ENCODE data around the gene OR2A12.
"Not testable (repeated sequence)": the region's sequence is repeated elsewhere in the genome, so short reads cannot be mapped to it uniquely, and the experiment has no call there.

Gene OR2A12

GRCh38 chr7:144127714-144128334 is 41.7 kb downstream of the OR2A12 start:
- Histone ChIP-seq H3K4me3 (ENCODE audit: low read length, poor library complexity, severe bottlenecking) (no peak overlapping the region), H3K9ac (ENCODE audit: low read depth, low read length, poor library complexity, severe bottlenecking) (no peak overlapping the region), H3F3A (ENCODE audit: low read depth) (no peaks in the 10 kb centered on the region), H3K27me3 (ENCODE audit: insufficient read depth, low read length, poor library complexity, severe bottlenecking) (no peaks in the 10 kb centered on the region), H3K9me3 (ENCODE audit: insufficient read depth, low read depth, low read length) (no peaks in the 10 kb centered on the region), H4K20me1 (ENCODE audit: insufficient read depth, low read length, poor library complexity, severe bottlenecking) (no peaks in the 10 kb centered on the region), H3K36me3 (ENCODE audit: insufficient read depth, low read length) (no peaks in the 10 kb centered on the region), H3K4me2 (ENCODE audit: low read depth, low read length, poor library complexity, severe bottlenecking) (no peak overlapping the region), H3K4me1 (ENCODE audit: insufficient read depth, low read length, poor library complexity, severe bottlenecking) (no peaks in the 10 kb centered on the region), H3K9me2 (replicated peaks; ENCODE audit: low read depth, low read length) (no peaks in the 10 kb centered on the region), H3K79me2 (ENCODE audit: insufficient read depth, low read length) (no peaks in the 10 kb centered on the region), H2AFZ (ENCODE audit: low read length) (peak overlapping the region; percentile 26; the same call in 1 of the 2 replicates)
- TF ChIP-seq CTCF (conservative IDR thresholded peaks at IDR 0.05; ENCODE audit: low read length): peak; percentile 93
- no peak for TF ChIP-seq EZH2phosphoT487 (IDR thresholded peaks at IDR 0.05; ENCODE audit: borderline replicate concordance)

GRCh38 chr7:144129601-144130000 is 43.5 kb downstream of the OR2A12 start:
- H3K36me3 ChIP-seq (ENCODE audit: insufficient read depth, low read length); H3K4me1 ChIP-seq (ENCODE audit: insufficient read depth, low read length, poor library complexity, severe bottlenecking); H3K9me2 ChIP-seq (replicated peaks; ENCODE audit: low read depth, low read length); H4K20me1 ChIP-seq (ENCODE audit: insufficient read depth, low read length, poor library complexity, severe bottlenecking); H3K27me3 ChIP-seq (ENCODE audit: insufficient read depth, low read length, poor library complexity, severe bottlenecking); H3K9me3 ChIP-seq (ENCODE audit: insufficient read depth, low read depth, low read length); H3K4me3 ChIP-seq (ENCODE audit: low read length, poor library complexity, severe bottlenecking); H3F3A ChIP-seq (ENCODE audit: low read depth); H3K9ac ChIP-seq (ENCODE audit: low read depth, low read length, poor library complexity, severe bottlenecking); H2AFZ ChIP-seq (ENCODE audit: low read length); H3K79me2 ChIP-seq (ENCODE audit: insufficient read depth, low read length); H3K4me2 ChIP-seq (ENCODE audit: low read depth, low read length, poor library complexity, severe bottlenecking): not testable (repeated sequence)

GRCh38 chr7:144130730-144131129 is 44.7 kb downstream of the OR2A12 start:
- H3K9me2 ChIP-seq (replicated peaks; ENCODE audit: low read depth, low read length): no peaks in the 10 kb centered on the region
- no peak overlapping the region for H3K9ac ChIP-seq (ENCODE audit: low read depth, low read length, poor library complexity, severe bottlenecking)
- no peak overlapping the region for H2AFZ ChIP-seq (ENCODE audit: low read length)
- H3F3A ChIP-seq (ENCODE audit: low read depth): no peaks in the 10 kb centered on the region
- H3K36me3 ChIP-seq (ENCODE audit: insufficient read depth, low read length): no peaks in the 10 kb centered on the region
- TF ChIP-seq EZH2phosphoT487 (IDR thresholded peaks at IDR 0.05; ENCODE audit: borderline replicate concordance) (no peak), CTCF (conservative IDR thresholded peaks at IDR 0.05; ENCODE audit: low read length) (no peak)
- H4K20me1 ChIP-seq (ENCODE audit: insufficient read depth, low read length, poor library complexity, severe bottlenecking): no peaks in the 10 kb centered on the region
- H3K4me3 ChIP-seq (ENCODE audit: low read length, poor library complexity, severe bottlenecking): no peak overlapping the region
- H3K4me2 ChIP-seq (ENCODE audit: low read depth, low read length, poor library complexity, severe bottlenecking): no peak overlapping the region
- H3K4me1 ChIP-seq (ENCODE audit: insufficient read depth, low read length, poor library complexity, severe bottlenecking): no peaks in the 10 kb centered on the region
- H3K9me3 ChIP-seq (ENCODE audit: insufficient read depth, low read depth, low read length): no peaks in the 10 kb centered on the region
- no peaks in the 10 kb centered on the region for H3K79me2 ChIP-seq (ENCODE audit: insufficient read depth, low read length)
- H3K27me3 ChIP-seq (ENCODE audit: insufficient read depth, low read length, poor library complexity, severe bottlenecking): no peaks in the 10 kb centered on the region

- H3K9me2 ChIP-seq (replicated peaks; ENCODE audit: low read depth, low read length): no peaks in the 10 kb centered on the region
- no peak overlapping the region for H2AFZ ChIP-seq (ENCODE audit: low read length)
- H3K9me3 ChIP-seq (ENCODE audit: insufficient read depth, low read depth, low read length): no peaks in the 10 kb centered on the region
- no peaks in the 10 kb centered on the region for H4K20me1 ChIP-seq (ENCODE audit: insufficient read depth, low read length, poor library complexity, severe bottlenecking)
- H3K79me2 ChIP-seq (ENCODE audit: insufficient read depth, low read length): no peaks in the 10 kb centered on the region
- H3K4me3 ChIP-seq (ENCODE audit: low read length, poor library complexity, severe bottlenecking): no peak overlapping the region
- H3K4me1 ChIP-seq (ENCODE audit: insufficient read depth, low read length, poor library complexity, severe bottlenecking): no peaks in the 10 kb centered on the region
- no peak for TF ChIP-seq EZH2phosphoT487 (IDR thresholded peaks at IDR 0.05; ENCODE audit: borderline replicate concordance)
- no peak for TF ChIP-seq CTCF (conservative IDR thresholded peaks at IDR 0.05; ENCODE audit: low read length)
- H3K27me3 ChIP-seq (ENCODE audit: insufficient read depth, low read length, poor library complexity, severe bottlenecking): no peaks in the 10 kb centered on the region
- H3K9ac ChIP-seq (ENCODE audit: low read depth, low read length, poor library complexity, severe bottlenecking): no peak overlapping the region
- H3K36me3 ChIP-seq (ENCODE audit: insufficient read depth, low read length): no peaks in the 10 kb centered on the region
- no peaks in the 10 kb centered on the region for H3F3A ChIP-seq (ENCODE audit: low read depth)
- no peak overlapping the region for H3K4me2 ChIP-seq (ENCODE audit: low read depth, low read length, poor library complexity, severe bottlenecking)
These were observed 46.2 kb downstream of the OR2A12 start for GRCh38 chr7:144132262-144132661.

Data from Loucy (cell line).